ENCODE measurements around the gene MECP2. TPM values are rescaled to one million over a fixed set of nuclear protein-coding genes. Genes with fewer than 3 reads are reported as not detected.

MECP2 gene
- total RNA-seq, 3 donors from 2014 or later, result 56.3 to 58.3 (median 57.8) TPM

DNA sequence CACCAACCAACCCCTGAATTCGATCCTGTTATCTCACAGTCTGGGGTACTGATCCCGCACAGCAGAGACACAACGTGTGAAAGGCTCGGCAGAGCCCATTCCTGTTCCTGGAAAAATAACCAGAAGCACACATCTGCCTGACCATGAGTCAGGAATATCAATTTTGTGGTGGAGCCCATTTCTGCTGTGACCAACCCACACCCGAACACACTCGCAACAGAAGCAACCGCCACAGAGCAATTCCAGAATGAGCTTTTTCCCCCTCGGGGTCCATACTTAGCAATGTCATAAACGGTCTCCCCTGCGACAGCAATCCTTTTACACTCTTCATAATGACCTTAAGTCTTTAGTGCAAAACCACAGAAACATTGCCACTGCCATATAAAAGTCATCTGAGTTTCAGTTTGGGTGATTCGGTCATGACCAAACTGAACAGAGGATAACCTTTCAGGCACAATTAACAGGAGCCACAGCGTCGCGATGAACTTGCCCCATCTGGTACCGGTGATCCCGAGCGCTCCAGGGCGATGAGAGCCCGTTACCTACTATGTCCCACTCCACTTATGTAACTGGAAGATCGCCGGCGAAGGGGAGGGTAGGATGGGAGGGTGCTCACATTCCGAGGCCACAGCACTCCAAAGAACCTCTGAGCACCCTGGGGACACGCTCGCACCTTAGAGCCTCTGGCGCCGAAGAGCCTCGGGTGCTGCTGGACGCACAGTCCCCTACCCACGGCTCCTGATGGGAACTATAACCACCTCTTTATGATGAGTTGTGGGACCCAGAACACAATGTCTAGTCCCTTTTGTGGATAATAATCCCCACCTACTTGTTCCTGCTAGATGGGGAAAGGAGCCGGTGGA, 1.1 kb downstream of the MECP2 start:
- Histone ChIP-seq H3K36me3 (no peaks in the 10 kb centered on the region), H3K4me3 (peak overlapping the region; percentile 65 to 88 (median 76)), H3K4me1 (peaks cover 0 to 3% of the 10 kb centered on the region in 2 donors), H3K27ac (peak overlapping the region; percentile 96 to 100), H3K9me3 (no peaks in the 10 kb centered on the region), H3K27me3 (peaks cover 0 to 43% of the 10 kb centered on the region in 2 donors)
- intact Hi-C loops (cut with DNase I; ENCODE audit: low total_unique reads), result no loop called here
- no peak for DNase-seq (ENCODE audit: low spot score in 2 of 2)
- TF ChIP-seq, protein P1, sequence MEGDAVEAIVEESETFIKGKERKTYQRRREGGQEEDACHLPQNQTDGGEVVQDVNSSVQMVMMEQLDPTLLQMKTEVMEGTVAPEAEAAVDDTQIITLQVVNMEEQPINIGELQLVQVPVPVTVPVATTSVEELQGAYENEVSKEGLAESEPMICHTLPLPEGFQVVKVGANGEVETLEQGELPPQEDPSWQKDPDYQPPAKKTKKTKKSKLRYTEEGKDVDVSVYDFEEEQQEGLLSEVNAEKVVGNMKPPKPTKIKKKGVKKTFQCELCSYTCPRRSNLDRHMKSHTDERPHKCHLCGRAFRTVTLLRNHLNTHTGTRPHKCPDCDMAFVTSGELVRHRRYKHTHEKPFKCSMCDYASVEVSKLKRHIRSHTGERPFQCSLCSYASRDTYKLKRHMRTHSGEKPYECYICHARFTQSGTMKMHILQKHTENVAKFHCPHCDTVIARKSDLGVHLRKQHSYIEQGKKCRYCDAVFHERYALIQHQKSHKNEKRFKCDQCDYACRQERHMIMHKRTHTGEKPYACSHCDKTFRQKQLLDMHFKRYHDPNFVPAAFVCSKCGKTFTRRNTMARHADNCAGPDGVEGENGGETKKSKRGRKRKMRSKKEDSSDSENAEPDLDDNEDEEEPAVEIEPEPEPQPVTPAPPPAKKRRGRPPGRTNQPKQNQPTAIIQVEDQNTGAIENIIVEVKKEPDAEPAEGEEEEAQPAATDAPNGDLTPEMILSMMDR (IDR thresholded peaks at IDR 0.05), result no peak
- no peak for TF ChIP-seq POLR2A (IDR thresholded peaks at IDR 0.05)
- no peak for TF ChIP-seq POLR2AphosphoS5 (IDR thresholded peaks at IDR 0.05)

DNA sequence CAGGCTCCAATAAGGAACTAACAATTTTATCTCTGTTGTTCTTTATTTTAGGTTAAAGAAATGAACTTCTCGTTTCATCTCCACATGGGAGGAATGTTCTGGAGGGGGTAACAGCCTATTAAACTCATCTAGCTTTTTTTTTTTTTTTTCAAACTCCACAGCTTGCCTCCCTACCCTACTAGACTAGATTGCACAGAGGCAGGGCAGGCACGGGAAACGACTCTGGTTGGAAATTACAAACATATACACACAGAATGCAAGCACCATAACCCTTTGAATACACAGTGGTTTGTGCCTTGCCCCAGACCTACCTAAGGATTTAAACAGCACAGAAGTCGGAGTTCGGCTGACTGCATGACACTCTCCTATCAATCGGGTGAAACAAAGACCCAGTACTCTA, 2.7 kb downstream of the MECP2 start:
- no peaks in the 10 kb centered on the region for H3K9me3 ChIP-seq
- no peak for DNase-seq (ENCODE audit: low spot score in 2 of 2)
- intact Hi-C loops (cut with DNase I; ENCODE audit: low total_unique reads), result no loop called here
- TF ChIP-seq, protein P1 (IDR thresholded peaks at IDR 0.05), result no peak
- no peak for TF ChIP-seq POLR2AphosphoS5 (IDR thresholded peaks at IDR 0.05)
- TF ChIP-seq POLR2A (IDR thresholded peaks at IDR 0.05), result no peak
- H3K4me1 ChIP-seq, result peaks cover 0 to 3% of the 10 kb centered on the region in 2 donors
- H3K27ac ChIP-seq, result no peak overlapping the region
- H3K4me3 ChIP-seq, result peak overlapping the region in 2 of 3 donors; percentile 8 to 40
- no peaks in the 10 kb centered on the region for H3K36me3 ChIP-seq
- H3K27me3 ChIP-seq, result peaks cover 0 to 39% of the 10 kb centered on the region in 2 donors

DNA sequence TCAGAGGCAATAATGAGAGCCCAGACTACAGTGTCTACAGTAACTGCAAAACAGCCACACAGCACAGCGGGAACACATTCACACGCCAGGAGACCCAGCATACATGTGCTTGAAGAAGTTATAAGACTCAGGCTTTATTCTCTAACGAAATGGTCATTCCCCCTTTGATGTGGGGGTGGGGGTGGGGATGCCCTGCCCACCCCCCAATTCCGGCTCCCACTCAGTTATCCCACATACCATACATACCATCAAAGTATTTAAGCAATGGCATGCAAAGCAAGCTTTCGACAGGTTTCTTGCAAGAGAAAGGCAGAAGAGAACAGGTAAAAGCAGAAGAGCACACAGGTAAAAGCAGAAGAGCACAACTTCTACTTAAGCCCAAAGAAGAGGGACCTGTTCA, 3.6 kb downstream of the MECP2 start:
- Histone ChIP-seq H3K27me3 (peaks cover 0 to 31% of the 10 kb centered on the region in 2 donors), H3K27ac (no peak overlapping the region), H3K36me3 (no peaks in the 10 kb centered on the region), H3K9me3 (no peaks in the 10 kb centered on the region), H3K4me1 (peaks cover 0 to 3% of the 10 kb centered on the region in 2 donors), H3K4me3 (peak overlapping the region; percentile 3 to 40 (median 8))
- intact Hi-C loops (cut with DNase I; ENCODE audit: low total_unique reads), result no loop called here
- TF ChIP-seq POLR2AphosphoS5 (IDR thresholded peaks at IDR 0.05), result no peak
- TF ChIP-seq POLR2A (IDR thresholded peaks at IDR 0.05), result no peak
- TF ChIP-seq, protein P1 (IDR thresholded peaks at IDR 0.05), result no peak
- no peak for DNase-seq (ENCODE audit: low spot score in 2 of 2)

DNA sequence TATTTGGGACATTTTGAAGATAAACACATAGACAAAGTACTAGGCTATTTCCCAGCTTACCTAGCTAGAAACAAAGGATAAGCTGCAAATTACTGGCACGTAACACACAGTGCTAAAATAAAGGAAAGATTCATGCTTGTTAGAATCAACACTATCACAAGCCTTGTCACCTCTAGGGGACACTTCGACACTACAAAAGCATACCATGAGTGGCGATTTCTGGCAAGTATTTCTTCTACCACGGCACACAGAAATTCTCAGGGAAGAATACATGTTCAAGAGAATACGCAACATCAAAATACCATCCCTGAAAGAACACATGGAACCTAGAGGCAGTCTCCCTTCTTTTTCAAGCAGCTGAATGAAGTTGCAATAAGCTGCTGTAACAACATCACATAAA, 5.1 kb downstream of the MECP2 start:
- intact Hi-C loops (cut with DNase I; ENCODE audit: low total_unique reads), result no loop called here
- TF ChIP-seq POLR2AphosphoS5 (IDR thresholded peaks at IDR 0.05) (no peak), POLR2A (IDR thresholded peaks at IDR 0.05) (no peak)
- TF ChIP-seq, protein P1 (IDR thresholded peaks at IDR 0.05), result no peak
- H3K36me3 ChIP-seq, result no peaks in the 10 kb centered on the region

DNA sequence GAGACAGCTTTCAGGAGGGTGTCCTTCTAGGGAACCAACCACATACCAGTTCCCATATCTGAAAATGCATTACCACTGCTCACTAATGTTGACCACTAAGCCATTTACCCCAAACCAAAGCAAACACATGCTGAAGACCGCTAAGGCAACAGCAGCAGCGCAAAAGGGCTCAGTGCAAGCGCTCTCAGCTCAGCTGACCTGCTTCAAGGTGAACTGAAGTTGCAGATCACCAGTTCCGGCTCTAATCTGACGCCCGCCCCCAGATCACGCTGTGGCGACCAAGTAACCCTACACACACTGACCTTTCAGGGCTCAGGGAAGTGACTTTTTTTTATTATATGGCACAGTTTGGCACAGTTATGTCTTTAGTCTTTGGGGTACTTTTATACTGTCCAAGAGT, 5.8 kb downstream of the MECP2 start:
- Histone ChIP-seq H3K4me1 (peaks cover 0 to 3% of the 10 kb centered on the region in 2 donors), H3K4me3 (no peak overlapping the region), H3K27ac (peak overlapping the region in 1 of 2 donors; percentile 34), H3K36me3 (no peaks in the 10 kb centered on the region), H3K27me3 (peaks cover 0 to 27% of the 10 kb centered on the region in 2 donors), H3K9me3 (no peaks in the 10 kb centered on the region)
- TF ChIP-seq POLR2A (IDR thresholded peaks at IDR 0.05) (no peak), POLR2AphosphoS5 (IDR thresholded peaks at IDR 0.05) (no peak)
- TF ChIP-seq, protein P1 (IDR thresholded peaks at IDR 0.05), result no peak
- intact Hi-C loops (cut with DNase I; ENCODE audit: low total_unique reads), result no loop called here
- no peak for DNase-seq (ENCODE audit: low spot score in 2 of 2)

More for the DNA sequence above, 5.1 kb downstream of the MECP2 start:
- no peak overlapping the region for H3K4me3 ChIP-seq
- H3K27me3 ChIP-seq, result peaks cover 0 to 22% of the 10 kb centered on the region in 2 donors
- no peak overlapping the region for H3K27ac ChIP-seq
- no peaks in the 10 kb centered on the region for H3K9me3 ChIP-seq
- H3K4me1 ChIP-seq, result peaks cover 0 to 3% of the 10 kb centered on the region in 2 donors
- no peak for DNase-seq (ENCODE audit: low spot score in 2 of 2)

Measured in breast epithelium (tissue), 4 donors.